ENCODE results near the gene DMTF1. TPM values are rescaled to one million over a fixed set of nuclear protein-coding genes. Genes with fewer than 3 reads are reported as not detected.
"Not testable (repeated sequence)": the region's sequence is repeated elsewhere in the genome, so short reads cannot be mapped to it uniquely, and the experiment has no call there.

The DMTF1 gene
- total RNA-seq, 1 donor from 2014 or later = 123 TPM

- intact Hi-C loops (cut with micrococcal nuclease) = loop anchor here (1.0 to 10.0 kb wide), 8 partner anchors 10 to 995 kb away; partner anchors contain the start of genes CROT, DBF4, DMTF1 and ELAPOR2
These were observed 67.3 kb downstream of the DMTF1 start, which contains the start of gene TMEM243 for GRCh38 chr7:87219545-87220025. TSS of gene TMEM243 (minus strand) at chr7:87219732. CDS start at chr7:87219503, 229 bp downstream.

DNA sequence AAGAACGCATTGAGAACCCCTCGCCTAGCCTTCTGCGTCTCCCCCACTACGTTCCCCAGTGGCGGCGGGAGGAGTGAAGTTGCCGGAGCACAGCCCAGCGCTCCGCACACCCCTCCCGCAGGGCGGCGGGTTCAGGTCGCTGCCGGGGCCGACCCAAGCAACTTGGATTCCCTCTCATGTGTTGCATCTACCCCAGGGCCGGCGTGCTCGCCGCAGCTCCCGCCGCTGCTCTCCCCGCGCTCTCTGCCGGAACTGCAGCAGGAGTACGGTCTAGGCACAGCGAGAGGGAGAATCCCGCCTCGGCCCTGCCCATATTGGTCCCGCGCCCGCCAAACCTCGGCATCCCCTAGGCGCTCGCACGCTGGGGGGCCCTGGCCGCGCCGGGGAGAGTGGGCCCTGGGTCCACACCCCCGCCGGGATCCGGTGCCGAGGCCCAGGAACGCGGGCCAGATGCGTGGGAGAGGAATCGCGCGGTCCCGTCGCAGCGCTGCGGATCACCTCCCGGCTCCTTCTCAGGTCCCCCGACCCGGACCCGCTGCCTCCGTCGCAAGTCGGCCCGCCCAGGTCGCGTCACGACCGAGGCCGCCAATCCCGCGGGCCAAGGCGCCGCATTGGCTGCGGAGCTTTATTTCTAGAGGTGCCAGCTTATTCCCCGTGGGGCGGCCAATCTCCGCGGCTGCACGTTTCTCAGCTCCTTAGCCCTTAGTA, 67.9 kb downstream of the DMTF1 start:
- intact Hi-C loops (cut with micrococcal nuclease) = loop anchor here (1.0 to 2.0 kb wide), 3 partner anchors 9 to 161 kb away; partner anchors contain the start of genes CROT and ELAPOR2

GRCh38 chr7:87220734-87221215, 68.5 kb downstream of the DMTF1 start:
- intact Hi-C loops (cut with micrococcal nuclease) = loop anchor here (1.0 to 2.0 kb wide), 3 partner anchors 9 to 162 kb away; partner anchors contain the start of genes CROT and ELAPOR2

DNA sequence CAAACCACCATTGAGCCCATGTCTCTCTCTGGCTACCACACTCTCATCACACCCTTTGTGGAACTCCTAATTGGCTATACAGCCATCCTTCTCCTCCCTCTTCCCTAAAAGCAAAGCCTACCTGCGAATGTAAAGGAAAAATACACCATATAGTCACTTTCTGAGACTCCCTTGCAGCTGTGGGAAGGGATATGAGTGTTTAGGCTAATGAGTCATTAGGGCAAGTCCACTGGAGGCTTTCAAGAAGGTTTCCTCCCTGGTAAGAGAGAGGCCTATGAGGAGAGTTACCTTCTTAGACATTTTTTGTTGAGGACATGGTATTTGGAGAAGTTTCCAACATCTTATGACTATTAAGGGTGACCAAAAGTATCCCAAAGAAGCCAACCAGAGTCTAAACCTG, 71.4 kb downstream of the DMTF1 start:
- intact Hi-C loops (cut with micrococcal nuclease) = no loop called here

- intact Hi-C loops (cut with micrococcal nuclease) = no loop called here
These were observed 73.4 kb downstream of the DMTF1 start for GRCh38 chr7:87225696-87226095.

DNA sequence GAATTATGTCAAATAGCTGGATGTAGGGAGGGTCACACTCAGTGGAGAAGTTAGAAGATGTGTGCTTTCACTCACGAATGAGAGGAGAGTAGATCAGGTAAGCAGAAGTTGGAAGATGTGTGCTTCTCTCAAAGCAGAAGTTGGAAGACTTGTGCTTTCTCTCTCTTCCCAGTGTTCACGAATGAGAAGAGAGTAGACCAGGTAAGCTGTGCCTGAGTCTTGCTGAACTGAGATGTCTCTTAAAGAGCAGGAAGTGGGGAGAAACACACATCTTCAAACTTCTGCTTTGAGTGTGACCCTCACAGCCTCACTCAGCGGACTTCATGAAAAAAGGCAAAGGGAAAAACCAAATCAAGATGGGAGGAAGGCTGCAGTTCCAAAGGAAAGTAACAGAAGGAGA, 74.2 kb downstream of the DMTF1 start:
- intact Hi-C loops (cut with micrococcal nuclease) = no loop called here

GRCh38 chr7:87231258-87231657, 79.0 kb downstream of the DMTF1 start:
- intact Hi-C loops (cut with micrococcal nuclease) = no loop called here

DNA sequence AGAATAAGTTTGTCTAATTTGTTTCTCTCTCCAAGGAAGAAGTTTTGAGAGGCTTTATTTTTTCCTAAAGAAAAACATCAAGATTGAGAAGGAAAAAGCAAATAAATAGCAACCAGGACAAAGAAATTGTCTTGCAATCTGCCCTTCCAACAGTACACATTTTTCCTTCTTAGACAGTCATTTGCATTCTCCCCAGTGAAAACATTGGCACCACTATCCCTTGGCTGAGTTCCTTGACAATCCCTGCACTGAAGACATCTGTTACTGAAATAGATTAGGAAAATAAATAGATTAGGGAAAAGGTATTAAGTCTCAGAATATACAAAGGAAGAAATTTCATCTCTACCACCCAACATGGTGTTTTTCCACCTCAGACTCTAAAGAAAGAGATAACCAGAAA, 79.5 kb downstream of the DMTF1 start:
- intact Hi-C loops (cut with micrococcal nuclease) = no loop called here

- intact Hi-C loops (cut with micrococcal nuclease) = loop anchor here (5.0 kb wide), 1 partner anchor 43 kb away; no protein-coding TSS in a partner anchor
These were observed 82.7 kb downstream of the DMTF1 start for GRCh38 chr7:87234949-87235348.

- intact Hi-C loops (cut with micrococcal nuclease) = loop anchor here (5.0 kb wide), 1 partner anchor 46 kb away; no protein-coding TSS in a partner anchor
These were observed 86.3 kb downstream of the DMTF1 start for GRCh38 chr7:87238464-87239051.

- intact Hi-C loops (cut with micrococcal nuclease) = not testable (repeated sequence)
These were observed 93.4 kb downstream of the DMTF1 start for GRCh38 chr7:87245671-87246070.

Other genes with a start within 250 kb of the DMTF1 start
- 4.0 and 4.4 TPM in 2 replicates for gene ELAPOR2, start 92.8 kb upstream of the DMTF1 start, total RNA-seq
- 39.0 and 39.7 TPM in 2 replicates for gene TMEM243, start 67.3 kb downstream of the DMTF1 start, total RNA-seq
- 11.7 and 15.3 TPM in 2 replicates for gene CROT, start 193.2 kb downstream of the DMTF1 start, total RNA-seq